Stimulated activated CD8-positive, alpha-beta memory T cell treated with anti-CD3 and anti-CD28 coated beads, Interleukin-4, amount 100 ng/mL, for 24 hours (primary cell): ENCODE measurements around the gene LRRC1.

Experiments used
- DNase-seq: peaks from one replicate; pipeline ENCODE4 v3.0.0-alpha.2; 2020; ENCODE audit warnings: low read depth

The LRRC1 gene

GRCh38 chr6:53962646-53963045 is 167.8 kb downstream of the LRRC1 start:
- DNase-seq, result no peak

GRCh38 chr6:53967415-53967814 is 172.6 kb downstream of the LRRC1 start:
- DNase-seq, result no peak
